Measurements from ENCODE around the gene CDC73. TPM values are rescaled to one million over a fixed set of nuclear protein-coding genes. Genes with fewer than 3 reads are reported as not detected.
A peak's percentile ranks its signal among the peaks of the same experiment; 100 is the strongest.

CDC73 gene
- total and polyA plus RNA-seq, 9 of the 15 experiments (the other 6 are each of a cell fraction or from before 2014, with no cell fraction given): 19.0 to 61.7 (median 30.1) TPM

DNA sequence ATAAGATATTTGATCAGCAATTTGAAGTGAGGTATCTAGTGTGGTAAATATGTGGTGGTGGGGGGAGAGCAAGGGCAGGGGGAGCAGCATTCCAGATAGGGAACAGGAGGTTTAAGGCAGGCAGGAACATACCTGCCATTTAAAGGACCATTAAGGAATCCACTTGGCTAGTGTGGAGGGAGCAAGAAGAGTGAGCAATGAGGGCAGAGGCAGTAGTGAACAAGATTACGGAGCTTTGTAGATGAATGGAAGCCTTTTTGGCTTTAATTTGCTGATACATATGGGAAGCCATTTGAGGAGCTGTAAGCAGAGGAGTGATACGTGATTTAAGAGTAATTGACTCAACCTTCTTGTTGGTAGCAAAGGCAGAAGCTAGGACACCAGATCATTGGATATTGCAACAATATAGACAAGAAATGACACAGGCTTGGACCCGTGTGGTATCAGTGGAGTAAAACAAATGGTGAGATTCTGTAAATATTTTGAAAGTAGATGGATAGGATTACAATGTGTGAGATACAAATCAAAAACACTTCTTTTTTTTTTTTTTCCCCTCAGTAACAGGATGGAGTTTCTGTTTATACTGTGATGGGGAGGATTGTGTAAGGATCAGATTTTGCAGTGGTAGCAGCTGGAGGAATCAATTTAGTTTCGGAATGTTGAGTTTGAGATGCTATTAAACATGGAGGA, 138.4 kb downstream of the CDC73 start (continued):
- TF ChIP-seq, protein P1, sequence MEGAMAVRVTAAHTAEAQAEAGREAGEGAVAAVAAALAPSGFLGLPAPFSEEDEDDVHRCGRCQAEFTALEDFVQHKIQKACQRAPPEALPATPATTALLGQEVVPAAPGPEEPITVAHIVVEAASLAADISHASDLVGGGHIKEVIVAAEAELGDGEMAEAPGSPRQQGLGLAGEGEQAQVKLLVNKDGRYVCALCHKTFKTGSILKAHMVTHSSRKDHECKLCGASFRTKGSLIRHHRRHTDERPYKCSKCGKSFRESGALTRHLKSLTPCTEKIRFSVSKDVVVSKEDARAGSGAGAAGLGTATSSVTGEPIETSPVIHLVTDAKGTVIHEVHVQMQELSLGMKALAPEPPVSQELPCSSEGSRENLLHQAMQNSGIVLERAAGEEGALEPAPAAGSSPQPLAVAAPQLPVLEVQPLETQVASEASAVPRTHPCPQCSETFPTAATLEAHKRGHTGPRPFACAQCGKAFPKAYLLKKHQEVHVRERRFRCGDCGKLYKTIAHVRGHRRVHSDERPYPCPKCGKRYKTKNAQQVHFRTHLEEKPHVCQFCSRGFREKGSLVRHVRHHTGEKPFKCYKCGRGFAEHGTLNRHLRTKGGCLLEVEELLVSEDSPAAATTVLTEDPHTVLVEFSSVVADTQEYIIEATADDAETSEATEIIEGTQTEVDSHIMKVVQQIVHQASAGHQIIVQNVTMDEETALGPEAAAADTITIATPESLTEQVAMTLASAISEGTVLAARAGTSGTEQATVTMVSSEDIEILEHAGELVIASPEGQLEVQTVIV (CRISPR knock-in tag; IDR thresholded peaks at IDR 0.05; ENCODE audit: borderline replicate concordance): no peak
- TF ChIP-seq ZC3H11A (IDR thresholded peaks at IDR 0.05; ENCODE audit: low read depth, low read length) (no peak), POLR2AphosphoS2 (IDR thresholded peaks at IDR 0.05; ENCODE audit: low read length) (peak; percentile 72; the same call in 1 of the 2 replicates), MXI1 (IDR thresholded peaks at IDR 0.05; ENCODE audit: low read depth, low read length) (no peak), GABPB2 (CRISPR knock-in tag; conservative IDR thresholded peaks at IDR 0.05) (no peak), CEBPG (CRISPR knock-in tag; IDR thresholded peaks at IDR 0.05) (no peak), CEBPG (tag; conservative IDR thresholded peaks at IDR 0.05 in 1 of 2, IDR thresholded peaks at IDR 0.05 in 1 of 2) (no peak), POLR2B (IDR thresholded peaks at IDR 0.05; ENCODE audit: low read depth, partially characterized antibody) (peak; percentile 39), SP1 (CRISPR knock-in tag; IDR thresholded peaks at IDR 0.05) (no peak), POLR2A (conservative IDR thresholded peaks at IDR 0.05) (peak; percentile 54; the same call in 1 of the 2 replicates), MEF2A (IDR thresholded peaks at IDR 0.05; ENCODE audit: control insufficient read depth, low read depth, low read length) (no peak), FOXP1 (CRISPR knock-in tag; IDR thresholded peaks at IDR 0.05) (no peak), TAF9B (IDR thresholded peaks at IDR 0.05; ENCODE audit: partially characterized antibody) (no peak), BHLHE40 (IDR thresholded peaks at IDR 0.05; ENCODE audit: low read length) (no peak), E2F5 (CRISPR knock-in tag; IDR thresholded peaks at IDR 0.05) (no peak), NFXL1 (CRISPR knock-in tag; IDR thresholded peaks at IDR 0.05) (no peak), ZNF584 (CRISPR knock-in tag; IDR thresholded peaks at IDR 0.05; ENCODE audit: low read depth) (no peak), RNF2 (IDR thresholded peaks at IDR 0.05) (no peak)
- TF ChIP-seq, protein P2, sequence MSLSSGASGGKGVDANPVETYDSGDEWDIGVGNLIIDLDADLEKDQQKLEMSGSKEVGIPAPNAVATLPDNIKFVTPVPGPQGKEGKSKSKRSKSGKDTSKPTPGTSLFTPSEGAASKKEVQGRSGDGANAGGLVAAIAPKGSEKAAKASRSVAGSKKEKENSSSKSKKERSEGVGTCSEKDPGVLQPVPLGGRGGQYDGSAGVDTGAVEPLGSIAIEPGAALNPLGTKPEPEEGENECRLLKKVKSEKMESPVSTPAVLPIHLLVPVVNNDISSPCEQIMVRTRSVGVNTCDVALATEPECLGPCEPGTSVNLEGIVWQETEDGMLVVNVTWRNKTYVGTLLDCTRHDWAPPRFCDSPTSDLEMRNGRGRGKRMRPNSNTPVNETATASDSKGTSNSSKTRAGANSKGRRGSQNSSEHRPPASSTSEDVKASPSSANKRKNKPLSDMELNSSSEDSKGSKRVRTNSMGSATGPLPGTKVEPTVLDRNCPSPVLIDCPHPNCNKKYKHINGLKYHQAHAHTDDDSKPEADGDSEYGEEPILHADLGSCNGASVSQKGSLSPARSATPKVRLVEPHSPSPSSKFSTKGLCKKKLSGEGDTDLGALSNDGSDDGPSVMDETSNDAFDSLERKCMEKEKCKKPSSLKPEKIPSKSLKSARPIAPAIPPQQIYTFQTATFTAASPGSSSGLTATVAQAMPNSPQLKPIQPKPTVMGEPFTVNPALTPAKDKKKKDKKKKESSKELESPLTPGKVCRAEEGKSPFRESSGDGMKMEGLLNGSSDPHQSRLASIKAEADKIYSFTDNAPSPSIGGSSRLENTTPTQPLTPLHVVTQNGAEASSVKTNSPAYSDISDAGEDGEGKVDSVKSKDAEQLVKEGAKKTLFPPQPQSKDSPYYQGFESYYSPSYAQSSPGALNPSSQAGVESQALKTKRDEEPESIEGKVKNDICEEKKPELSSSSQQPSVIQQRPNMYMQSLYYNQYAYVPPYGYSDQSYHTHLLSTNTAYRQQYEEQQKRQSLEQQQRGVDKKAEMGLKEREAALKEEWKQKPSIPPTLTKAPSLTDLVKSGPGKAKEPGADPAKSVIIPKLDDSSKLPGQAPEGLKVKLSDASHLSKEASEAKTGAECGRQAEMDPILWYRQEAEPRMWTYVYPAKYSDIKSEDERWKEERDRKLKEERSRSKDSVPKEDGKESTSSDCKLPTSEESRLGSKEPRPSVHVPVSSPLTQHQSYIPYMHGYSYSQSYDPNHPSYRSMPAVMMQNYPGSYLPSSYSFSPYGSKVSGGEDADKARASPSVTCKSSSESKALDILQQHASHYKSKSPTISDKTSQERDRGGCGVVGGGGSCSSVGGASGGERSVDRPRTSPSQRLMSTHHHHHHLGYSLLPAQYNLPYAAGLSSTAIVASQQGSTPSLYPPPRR (CRISPR knock-in tag; IDR thresholded peaks at IDR 0.05; ENCODE audit: borderline replicate concordance): no peak
